ENCODE data around the gene PRDM10. TPM values are rescaled to one million over a fixed set of nuclear protein-coding genes. Genes with fewer than 3 reads are reported as not detected.

PRDM10 gene
- total RNA-seq, 1 experiment from 2014 or later: 7.7 TPM

DNA sequence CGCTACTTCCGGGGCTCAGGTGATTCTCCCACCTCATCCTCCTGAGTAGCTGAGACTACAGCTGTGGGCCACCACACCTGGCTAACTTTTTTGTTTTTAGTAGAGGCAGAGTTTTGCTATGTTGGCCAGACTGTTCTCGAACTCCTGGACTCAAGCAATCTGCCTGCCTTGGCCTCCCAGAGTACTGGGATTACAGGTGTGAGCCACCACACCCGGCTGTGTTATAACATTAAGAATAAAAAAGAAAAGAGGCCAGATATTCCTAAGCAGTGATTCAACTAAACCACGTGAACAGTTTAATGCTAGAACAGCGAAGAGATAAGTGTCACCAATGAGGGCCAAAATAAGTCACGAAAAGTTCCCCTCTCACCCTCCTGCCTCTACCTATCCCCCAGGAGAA is 3.7 kb downstream of the PRDM10 start:
- no peak overlapping the region for H3K27ac ChIP-seq (ENCODE audit: insufficient read length, low read depth, low read length)
- H3K9me3 ChIP-seq (ENCODE audit: control insufficient read depth, low read depth, low read length): no peaks in the 10 kb centered on the region
- H3K79me1 ChIP-seq (ENCODE audit: insufficient read depth, low read depth, low read length, poor library complexity, severe bottlenecking): peaks cover 3% of the 10 kb centered on the region
- no peak overlapping the region for H2BK20ac ChIP-seq (ENCODE audit: low read depth, low read length, poor library complexity, severe bottlenecking)
- H3K18ac ChIP-seq (ENCODE audit: insufficient read length, low read depth, low read length): no peak overlapping the region
- WGBS (ENCODE audit: extremely low coverage, insufficient read length, low lambda C conversion rate): no CpG with 5 or more reads among the region's 7 CpGs
- Mint-ChIP-seq H3K27ac (no peak overlapping the region), H3K27me3 (ENCODE audit: low read depth) (no peaks in the 10 kb centered on the region), H3K9me3 (peaks cover 2 to 8% of the 10 kb centered on the region in 2 experiments; a peak in 3 of 5 replicates), H3K4me3 (no peak overlapping the region), H3K4me1 (peaks cover 26 to 32% of the 10 kb centered on the region in 2 experiments), H3K36me3 (ENCODE audit: insufficient read depth in 1 of 3, low read depth in 3 of 3) (peaks cover 10 to 21% (median 16%) of the 10 kb centered on the region in 3 experiments; a peak in 6 of 7 replicates)
- no peak overlapping the region for H3K4me2 ChIP-seq (ENCODE audit: insufficient read depth, insufficient read length, low read length)
- no peak overlapping the region for H2BK5ac ChIP-seq (ENCODE audit: insufficient read length, low read length)
- no peak overlapping the region for H3T11ph ChIP-seq (ENCODE audit: low read length)
- no peak overlapping the region for H3K23ac ChIP-seq (ENCODE audit: insufficient read length, low read depth, low read length)
- no peak overlapping the region for H2BK12ac ChIP-seq (ENCODE audit: insufficient read length, low read depth, low read length)
- no peak overlapping the region for H4K5ac ChIP-seq (ENCODE audit: insufficient read length, low read depth, low read length)
- no peak overlapping the region for H4K91ac ChIP-seq (ENCODE audit: insufficient read length, low read depth, low read length)
- no peak overlapping the region for H3K14ac ChIP-seq (ENCODE audit: insufficient read depth, low read length)
- no peak overlapping the region for H2AK5ac ChIP-seq (ENCODE audit: insufficient read length, low read length)
- H3K27me3 ChIP-seq (ENCODE audit: insufficient read depth, low read length): no peaks in the 10 kb centered on the region
- TF ChIP-seq, protein P1, sequence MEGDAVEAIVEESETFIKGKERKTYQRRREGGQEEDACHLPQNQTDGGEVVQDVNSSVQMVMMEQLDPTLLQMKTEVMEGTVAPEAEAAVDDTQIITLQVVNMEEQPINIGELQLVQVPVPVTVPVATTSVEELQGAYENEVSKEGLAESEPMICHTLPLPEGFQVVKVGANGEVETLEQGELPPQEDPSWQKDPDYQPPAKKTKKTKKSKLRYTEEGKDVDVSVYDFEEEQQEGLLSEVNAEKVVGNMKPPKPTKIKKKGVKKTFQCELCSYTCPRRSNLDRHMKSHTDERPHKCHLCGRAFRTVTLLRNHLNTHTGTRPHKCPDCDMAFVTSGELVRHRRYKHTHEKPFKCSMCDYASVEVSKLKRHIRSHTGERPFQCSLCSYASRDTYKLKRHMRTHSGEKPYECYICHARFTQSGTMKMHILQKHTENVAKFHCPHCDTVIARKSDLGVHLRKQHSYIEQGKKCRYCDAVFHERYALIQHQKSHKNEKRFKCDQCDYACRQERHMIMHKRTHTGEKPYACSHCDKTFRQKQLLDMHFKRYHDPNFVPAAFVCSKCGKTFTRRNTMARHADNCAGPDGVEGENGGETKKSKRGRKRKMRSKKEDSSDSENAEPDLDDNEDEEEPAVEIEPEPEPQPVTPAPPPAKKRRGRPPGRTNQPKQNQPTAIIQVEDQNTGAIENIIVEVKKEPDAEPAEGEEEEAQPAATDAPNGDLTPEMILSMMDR (conservative IDR thresholded peaks at IDR 0.05): no peak
- no peak overlapping the region for H2AFZ ChIP-seq (ENCODE audit: low read length)
- DNase-seq: no peak
- H2BK15ac ChIP-seq (ENCODE audit: low read depth, low read length): no peak overlapping the region
- no peak overlapping the region for H3K56ac ChIP-seq (ENCODE audit: insufficient read length, low read depth, low read length)
- no peak overlapping the region for H3K4ac ChIP-seq (ENCODE audit: low read depth, low read length)
- H3K23me2 ChIP-seq (ENCODE audit: insufficient read length, low read depth, low read length, poor library complexity, severe bottlenecking): peaks cover 10% of the 10 kb centered on the region
- H4K8ac ChIP-seq (replicated peaks; ENCODE audit: insufficient read length, low read depth, low read length): no peak overlapping the region
- no peak overlapping the region for H3K9ac ChIP-seq (ENCODE audit: extremely low read depth, insufficient read length, low read length)
- no peaks in the 10 kb centered on the region for H4K20me1 ChIP-seq (ENCODE audit: control insufficient read depth, insufficient read depth, insufficient read length)
- no peaks in the 10 kb centered on the region; the same call in 1 of the 2 replicates for H3K4me1 ChIP-seq (ENCODE audit: insufficient read depth, low read length)
- H2BK120ac ChIP-seq (ENCODE audit: low read depth, low read length, poor library complexity, severe bottlenecking): no peak overlapping the region
- peaks cover 16% of the 10 kb centered on the region; the same call in 1 of the 2 replicates for H3K79me2 ChIP-seq (ENCODE audit: insufficient read depth, low read length)

Data from H9 (cell line).